GM18858 (cell line): ENCODE results near the gene ATG4B.
"Not testable (repeated sequence)": the region's sequence is repeated elsewhere in the genome, so short reads cannot be mapped to it uniquely, and the experiment has no call there.

Source experiments
- ATAC-seq: cut with Tn5 transposase; IDR thresholded peaks from one replicate; pipeline ENCODE4 v1.9.1; 2021; ENCODE audit not compliant: unreplicated experiment

Gene ATG4B

DNA sequence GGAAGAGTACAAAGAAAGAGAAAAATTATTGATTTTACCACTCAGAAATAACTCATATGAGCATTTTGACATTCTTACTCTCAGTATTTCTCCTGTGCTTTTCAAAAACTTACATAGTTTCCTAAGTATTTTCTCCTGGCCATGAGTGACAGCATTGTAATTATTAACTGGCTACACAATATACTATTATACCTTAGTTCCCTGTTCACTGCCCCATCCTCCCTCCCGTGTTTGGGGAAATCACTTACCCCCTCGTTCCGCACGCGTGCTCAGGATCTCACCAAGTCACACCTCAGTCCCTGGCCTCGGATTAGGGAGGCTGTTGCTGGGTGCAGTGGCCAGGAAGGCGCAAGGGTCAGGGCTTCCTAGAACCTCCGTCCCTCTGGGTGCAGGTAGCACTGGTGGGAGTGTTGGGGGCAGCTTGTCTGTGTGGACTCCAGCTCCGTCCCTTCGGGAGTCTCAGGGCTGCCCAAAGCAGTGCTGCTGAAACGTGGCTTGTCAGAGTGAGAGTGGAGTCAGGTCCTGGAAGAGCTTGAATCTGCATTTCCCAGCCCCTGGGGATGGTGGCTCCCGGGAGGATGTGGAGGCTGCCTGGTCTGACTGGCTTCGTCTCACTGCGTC, 23.2 kb downstream of the ATG4B start:
- ATAC-seq = no peak

DNA sequence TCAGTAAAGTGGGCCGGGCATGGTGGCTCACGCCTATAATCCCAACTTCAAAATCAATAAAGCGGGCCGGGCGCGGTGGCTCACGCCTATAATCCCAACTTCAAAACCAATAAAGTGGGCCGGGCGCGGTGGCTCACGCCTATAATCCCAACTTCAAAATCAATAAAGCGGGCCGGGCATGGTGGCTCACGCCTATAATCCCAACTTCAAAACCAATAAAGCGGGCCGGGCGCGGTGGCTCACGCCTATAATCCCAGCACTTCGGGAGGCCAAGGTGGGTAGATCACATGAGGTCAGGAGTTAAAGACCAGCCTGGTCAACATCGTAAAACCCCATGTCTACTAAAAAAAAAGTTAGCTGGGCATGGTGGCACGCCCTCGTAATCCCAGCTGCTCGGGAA, 25.2 kb downstream of the ATG4B start:
- ATAC-seq = not testable (repeated sequence)

DNA sequence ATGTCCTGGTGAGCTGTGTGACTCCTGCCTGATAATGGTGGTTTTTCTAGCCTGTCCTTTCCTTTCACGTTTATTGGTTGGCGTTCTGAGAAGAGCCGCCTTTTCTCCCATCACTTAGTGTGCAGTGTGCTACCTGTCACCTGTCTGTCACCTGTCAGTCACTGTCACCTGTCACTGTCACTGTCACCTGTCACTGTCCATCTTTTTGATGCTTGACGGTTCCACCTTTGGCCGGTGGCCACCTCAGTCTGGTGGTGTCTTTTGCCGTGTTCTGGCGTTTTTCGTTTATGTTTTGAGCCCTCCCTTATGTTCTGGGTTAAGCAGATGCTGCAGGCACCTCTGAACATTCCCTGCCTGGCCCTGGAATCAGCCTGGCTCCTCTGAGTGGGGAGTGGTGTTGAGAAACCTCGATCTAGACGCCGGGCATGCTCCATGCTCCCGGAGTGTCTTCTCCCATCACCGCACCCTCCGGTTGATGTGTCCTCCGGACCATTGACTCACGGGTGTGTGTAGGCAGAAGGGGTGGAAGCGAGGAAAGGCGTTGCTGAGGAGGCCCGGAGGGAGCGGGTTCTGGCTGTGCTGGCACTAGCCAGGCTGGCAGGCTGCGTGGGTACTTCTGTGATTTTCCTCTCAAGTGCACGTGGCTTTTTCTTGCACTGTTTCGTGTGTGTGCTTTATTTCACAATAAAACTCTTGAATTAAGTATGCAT, 28.4 kb downstream of the ATG4B start:
- ATAC-seq = no peak

DNA sequence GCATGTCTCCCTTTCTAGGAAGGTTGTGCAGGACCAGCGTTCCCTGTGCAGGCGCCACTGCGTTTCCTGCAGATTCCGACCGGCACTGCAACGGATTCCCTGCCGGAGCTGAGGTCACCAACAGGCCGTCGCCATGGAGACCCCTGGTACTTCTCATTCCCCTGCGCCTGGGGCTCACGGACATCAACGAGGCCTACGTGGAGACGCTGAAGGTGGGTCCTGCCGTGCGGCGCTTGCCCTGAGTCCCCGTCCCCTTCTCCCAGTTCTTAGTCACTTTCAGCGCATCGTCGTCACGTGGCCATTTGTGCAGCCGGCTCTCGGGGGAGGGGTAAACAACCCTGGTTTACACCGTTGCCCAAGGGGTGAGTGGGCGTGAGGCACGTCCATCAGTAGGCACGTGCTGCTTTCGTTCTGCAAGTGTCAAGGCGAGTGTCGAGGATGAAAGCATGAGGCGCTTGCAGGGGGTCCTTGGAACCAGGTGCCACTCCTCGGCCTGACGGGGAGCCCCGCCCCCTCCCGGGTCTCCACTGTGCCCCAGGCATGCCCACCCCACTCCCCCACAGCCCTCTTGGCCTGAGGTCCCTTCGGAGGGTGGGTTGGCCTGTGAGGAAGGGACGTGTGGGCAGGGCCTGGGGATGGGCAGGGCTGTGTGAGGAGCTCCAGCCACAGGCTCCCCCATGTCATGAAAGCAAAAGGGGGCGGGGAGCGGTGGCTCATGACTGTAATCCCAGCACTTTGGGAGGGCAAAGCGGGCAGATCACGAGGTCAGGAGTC, 29.3 kb downstream of the ATG4B start:
- ATAC-seq = no peak

DNA sequence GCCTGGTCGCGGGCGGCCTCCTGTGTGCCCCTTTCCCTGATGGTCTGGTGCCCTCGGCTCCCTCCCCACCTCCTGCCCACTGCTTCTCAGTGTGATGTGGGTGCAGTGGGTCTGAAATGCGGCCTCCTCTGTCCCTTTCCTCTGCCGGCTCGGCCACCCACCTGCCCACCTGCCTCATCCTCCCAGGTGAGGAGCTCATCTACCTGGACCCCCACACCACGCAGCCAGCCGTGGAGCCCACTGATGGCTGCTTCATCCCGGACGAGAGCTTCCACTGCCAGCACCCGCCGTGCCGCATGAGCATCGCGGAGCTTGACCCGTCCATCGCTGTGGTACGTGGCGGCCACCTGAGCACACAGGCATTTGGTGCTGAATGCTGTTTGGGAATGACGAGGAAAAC, 30.9 kb downstream of the ATG4B start:
- no peak for ATAC-seq

DNA sequence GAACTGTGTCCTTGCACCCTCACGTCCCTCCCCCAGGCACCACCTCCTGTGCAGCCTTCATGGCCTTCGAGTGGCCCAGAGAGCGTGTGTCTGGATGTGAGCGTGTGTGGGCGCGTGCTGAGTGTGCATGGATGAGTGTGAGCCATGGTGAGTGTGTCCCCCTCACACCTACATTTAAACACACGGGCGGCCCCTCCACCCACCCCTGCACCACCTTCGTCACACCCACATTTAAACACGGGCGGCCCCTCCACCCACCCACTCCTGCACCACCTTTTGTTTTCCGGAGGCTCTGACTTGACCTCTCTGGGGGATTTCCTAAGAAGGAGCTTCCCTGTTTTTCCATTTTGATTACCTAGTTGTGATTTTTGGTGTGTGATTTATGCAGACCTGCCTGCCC, 31.3 kb downstream of the ATG4B start:
- ATAC-seq = no peak

DNA sequence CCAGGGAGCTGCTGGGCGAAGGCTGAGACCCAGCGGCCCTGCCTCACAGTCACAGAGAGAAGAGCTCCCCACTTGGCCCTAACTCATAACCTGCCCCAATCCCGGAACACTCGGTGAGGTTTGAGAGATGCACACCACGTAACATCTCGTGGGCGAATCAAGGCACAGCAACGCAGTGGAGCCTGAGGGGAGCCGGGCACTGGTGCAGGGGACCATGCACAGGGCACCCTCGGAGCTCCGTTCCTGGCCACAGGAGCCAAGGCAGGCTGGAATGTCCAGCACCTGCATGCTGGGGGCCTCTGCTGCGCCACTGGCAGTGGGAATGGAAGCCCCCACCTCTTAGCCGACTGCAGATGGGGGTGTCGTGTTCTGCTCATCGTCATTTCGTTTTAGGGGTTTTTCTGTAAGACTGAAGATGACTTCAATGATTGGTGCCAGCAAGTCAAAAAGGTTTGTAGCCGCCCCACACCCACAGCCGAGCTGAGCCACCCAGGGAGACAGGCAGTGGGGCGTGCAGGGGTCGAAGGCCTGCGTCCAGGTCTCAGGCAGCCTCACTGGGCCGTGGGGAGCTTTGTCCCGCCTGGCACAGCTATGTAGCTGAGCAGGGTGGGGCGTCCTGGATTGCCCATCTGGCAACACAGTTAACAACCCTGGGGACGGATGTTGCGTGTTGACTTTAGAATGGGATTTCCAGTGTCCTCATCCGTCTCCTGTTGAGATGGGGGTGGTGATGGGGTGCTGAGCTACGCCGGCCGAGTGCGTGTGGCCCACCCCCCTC, 33.0 kb downstream of the ATG4B start:
- no peak for ATAC-seq

DNA sequence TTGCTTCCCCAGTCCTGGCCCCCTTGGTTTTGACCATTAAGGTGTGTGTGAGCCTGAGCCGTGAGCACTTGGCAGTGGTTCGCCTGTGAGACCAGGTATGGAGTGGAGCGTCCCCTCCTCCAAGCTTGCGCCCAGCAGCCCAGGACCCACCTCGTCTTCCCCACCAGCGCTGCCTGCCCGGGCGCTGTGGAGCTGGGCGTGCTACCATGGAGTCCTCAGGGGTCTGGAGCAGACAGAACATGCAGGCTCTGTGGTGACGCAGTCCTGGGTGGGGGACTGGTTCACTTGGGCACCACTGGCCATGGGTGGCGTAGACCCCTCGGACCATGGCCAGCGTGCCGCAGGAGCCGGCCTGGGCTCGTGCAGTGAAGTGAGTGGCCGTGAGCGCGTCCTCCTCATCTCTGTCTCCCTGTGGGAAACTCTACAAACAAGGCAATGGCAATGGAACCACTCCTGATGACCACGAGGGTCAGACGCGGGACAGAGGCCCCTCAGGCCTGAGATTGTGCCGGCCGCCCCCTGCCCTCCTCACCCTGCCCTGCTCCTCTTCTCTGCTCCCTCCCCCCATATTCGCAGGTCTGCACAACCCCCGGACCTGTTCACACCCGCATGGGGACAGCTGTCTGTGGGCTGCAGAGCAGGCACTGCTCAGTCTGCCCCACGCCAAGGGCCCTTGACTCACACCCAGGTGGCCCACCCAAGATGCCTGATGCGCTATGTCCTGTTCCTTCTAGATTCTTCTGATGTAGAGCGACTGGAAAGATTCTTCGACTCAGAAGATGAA, 34.2 kb downstream of the ATG4B start:
- no peak for ATAC-seq

DNA sequence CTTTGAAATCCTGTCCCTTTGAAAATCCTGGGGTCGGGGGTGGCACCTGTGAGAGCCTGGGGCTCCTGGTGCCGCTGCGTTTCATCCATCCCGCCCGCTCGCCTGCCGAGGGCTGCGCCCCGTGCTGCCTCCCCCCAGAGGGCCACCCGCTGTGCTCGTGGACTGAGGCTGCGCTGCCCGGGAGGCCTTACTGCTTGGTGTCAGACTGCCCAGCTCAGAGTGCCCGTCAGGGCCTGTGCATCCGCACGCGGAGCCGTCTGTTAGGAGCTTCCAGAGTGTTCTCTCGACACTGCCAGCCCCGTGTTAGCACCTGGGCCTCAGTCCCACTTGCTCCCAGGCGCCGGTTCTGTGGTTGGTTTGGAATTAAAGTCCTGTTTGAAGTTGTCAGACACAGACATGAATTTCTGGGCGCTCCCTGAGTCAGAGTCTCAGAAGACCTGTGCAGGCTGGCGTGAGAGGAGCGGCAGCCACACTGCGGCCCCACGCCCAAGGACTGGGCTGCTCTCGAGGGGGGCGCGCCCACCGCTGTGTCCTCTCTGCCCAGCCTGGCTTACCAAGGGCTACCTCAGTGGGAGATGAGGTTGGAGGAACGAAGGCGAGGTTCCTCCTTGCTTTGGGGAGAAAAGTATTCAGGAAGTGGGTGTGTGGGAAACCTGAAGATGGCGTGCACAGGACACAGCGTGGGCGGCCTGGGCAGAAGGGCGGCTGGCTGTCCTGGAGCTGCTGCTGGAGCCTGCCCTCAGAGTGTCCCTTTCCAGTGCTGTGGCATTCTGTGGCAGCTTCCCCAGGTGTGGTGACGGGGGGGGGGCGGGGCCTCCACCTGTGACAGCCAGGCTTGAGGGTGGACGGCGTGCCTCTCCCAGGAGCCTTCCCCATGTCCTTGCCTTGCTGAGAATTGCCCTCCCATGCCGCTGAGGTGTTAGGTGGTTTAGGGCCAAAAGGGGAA, 35.0 kb downstream of the ATG4B start:
- no peak for ATAC-seq

DNA sequence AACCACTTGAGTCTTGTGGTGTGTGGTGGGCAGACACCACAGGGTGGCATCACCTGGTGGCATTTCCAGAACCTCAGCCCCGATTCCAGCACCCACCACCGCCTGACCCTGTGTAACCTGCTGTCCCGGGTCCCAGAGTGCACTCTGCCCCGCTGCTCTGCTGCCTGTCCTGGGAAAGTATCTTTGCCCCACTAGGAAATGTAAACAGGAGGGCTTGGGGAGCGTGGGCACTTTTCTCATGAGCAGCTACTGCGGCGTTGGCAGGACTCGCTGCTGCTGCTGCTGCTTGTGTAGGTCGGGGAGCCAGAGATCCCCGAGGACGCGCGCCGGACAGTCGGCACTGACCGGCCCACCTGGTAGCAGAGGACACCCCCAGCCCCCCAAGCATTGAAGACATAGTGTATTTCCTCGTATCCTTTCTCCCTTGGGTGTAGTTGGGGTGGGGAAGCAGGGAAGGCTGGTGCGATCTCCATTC, 35.7 kb downstream of the ATG4B start:
- ATAC-seq = no peak

DNA sequence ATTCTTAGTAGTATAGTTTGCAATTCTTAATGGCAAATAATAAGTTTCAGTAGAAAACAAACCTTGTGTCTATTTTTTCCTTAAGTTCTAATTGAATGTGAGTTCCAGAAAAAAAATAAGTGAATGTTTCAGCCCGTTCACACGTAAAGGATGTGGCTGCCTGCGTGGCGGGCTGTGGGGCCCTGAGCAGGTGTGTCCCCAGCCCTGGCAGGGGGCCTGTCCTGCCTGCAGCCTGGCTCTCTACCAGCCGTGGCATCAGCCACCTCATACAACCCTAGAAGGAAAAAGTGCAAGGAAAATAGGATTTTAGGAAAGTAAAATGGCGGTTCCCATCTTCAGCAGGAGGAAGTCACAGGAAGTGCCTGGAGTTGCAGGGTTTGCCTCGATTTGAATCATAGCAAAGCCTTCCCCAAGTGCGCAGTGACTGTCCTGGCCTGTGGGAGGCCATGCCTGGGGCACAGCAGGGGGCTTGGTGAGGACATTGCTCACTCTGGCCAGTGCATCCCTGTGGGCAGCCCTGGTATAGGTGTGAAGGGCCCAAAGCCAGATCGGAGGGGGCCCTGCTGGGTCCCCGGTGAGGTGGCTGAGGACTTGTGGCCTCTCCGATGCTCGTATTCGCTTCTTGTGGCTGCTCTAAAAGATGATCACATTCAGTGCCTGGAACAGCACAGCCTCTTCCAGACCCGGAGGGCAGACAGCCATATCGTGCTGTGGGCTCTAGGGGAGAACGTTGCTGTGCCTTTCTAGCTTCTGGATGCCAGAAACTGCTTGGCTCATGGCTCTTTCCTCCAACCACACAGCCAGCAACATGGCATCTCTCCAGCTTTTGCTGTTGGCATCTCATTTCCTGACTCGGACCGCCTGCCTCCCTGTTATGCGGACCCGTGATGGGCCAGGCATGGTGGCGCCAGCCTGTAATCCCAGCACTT, 36.6 kb downstream of the ATG4B start:
- no peak for ATAC-seq

DNA sequence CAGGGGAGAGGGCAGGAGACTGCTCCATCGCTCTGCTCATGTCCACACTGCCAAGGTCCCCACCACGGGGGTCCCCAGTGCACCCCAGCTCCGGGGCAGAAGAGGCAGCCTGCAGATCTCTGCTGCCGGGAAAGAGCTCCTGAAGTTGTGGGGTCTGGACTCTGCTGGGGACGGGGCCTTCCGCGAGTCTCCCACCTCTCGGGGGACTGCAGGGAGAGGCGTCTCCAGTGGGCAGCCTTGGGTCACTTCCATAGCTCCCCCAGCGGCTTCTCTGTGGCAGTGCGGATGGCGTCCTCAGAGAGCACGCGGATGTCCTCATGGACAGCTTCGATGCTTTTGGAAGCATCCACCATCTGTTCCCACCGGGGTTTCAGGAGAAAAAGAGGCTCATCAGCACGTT, 38.4 kb downstream of the ATG4B start:
- no peak for ATAC-seq

DNA sequence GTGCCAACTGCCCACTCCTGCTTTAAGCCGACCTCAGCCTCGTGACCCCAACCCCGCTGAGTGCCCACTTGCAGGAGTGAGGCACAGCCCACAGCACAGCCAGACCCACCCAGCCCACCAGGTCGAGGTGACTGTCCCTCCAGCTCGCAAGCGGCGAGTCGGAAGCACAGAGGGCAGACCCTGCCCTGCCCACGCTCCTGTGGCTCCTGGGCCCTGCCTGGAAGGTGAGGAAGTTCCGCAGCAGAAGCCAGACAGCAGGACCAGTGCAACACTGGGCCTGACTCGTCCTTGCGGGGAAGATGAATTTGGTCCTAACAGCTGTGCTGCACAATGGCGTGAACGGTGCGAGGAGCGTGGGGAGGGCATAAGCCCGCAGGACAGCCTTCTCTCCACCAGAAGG, 39.2 kb downstream of the ATG4B start:
- ATAC-seq = no peak

DNA sequence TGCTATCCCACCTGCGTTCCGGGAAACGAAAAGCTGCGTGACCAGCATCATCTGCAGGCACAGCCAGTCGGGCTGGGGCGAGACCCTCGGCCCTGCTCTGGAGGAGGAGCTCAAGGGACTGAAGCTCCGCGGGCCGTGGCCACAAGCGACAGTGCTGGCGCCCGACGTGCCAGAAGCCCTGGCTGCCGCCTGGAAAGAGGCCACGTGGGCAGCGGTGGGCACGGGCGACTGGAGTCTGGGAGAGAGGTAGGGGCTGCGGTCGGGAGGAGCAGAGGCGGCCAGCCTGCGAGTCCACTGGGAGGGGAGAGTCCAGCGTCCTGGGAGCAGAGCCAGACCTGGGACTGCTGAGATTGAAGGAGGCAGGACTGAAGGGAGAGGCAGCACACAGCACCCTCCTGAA, 39.9 kb downstream of the ATG4B start:
- no peak for ATAC-seq

DNA sequence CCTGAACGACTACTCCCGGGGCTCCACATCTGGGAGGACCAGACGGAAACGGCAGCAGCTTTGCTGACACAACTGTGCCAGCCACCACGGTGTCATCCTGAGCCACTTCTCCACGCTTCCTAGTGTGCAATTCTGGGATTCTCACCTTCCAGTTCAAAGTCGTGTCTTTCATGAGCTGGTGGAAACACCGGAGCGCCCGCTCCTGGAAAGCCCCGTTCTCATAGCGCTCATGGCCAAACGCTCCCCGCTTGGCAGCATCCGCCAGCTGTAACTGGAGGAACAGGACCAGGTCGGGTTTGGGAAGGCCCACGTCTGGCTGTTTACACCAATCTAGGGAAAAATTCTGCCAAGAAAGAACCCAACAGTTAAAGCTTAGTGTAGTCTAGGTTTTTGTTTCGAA, 40.8 kb downstream of the ATG4B start:
- no peak for ATAC-seq

DNA sequence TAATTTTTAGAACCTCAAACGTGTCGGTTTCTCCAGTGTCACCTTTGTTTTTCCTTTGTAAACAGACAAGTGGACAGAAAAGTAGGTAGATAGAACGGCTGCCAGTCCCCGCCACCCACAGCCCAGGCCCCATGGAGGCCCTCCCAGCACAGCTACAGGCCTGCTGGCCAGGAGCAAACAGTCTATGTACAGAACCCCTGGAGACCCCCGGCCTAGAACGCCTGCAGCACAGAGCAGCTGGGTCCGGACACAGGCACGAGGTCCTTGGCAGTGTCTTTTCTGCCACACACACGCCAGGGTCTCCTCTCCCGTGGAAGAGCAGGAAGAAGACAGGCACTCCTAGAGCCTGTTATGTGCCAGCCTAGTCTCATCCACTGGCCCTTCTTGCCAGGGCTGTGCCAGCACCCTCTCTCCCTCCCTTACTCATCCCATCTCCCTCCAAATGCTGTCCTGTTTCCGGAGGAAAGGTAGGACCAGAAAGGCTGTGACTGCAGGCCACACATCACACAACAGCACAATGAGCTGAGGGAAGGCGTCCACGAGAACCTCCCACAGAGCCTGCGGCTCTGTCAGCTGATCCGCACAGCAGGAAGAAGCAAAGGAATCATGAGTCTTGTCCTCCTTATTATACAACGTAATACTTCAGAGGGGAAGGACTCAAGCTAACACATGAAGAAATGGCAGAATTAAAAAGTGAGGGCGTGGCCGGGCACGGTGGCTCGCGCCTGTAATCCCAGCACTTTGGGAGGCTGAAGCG, 41.5 kb downstream of the ATG4B start:
- ATAC-seq = no peak

DNA sequence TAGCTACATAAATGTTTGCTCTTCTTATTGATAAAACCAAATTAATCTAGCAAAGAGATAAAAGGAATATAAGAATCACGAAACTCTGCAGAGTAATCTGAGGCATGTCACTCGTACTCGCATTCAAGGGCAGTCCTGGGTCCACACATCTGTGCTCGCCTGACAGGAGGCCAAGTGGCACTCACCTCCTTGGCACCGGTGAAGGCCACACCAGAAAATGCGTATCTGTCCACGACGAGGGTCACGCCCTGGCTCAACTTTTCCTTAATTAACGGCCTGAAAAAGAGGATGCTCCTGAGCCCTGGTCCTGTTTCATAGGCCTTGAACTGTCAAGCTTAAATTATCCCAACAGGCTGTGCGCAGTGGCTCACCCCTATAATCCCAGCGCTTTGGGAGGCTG, 42.6 kb downstream of the ATG4B start:
- ATAC-seq = no peak
